ENCODE data around the gene GPR173.

Gene GPR173

DNA sequence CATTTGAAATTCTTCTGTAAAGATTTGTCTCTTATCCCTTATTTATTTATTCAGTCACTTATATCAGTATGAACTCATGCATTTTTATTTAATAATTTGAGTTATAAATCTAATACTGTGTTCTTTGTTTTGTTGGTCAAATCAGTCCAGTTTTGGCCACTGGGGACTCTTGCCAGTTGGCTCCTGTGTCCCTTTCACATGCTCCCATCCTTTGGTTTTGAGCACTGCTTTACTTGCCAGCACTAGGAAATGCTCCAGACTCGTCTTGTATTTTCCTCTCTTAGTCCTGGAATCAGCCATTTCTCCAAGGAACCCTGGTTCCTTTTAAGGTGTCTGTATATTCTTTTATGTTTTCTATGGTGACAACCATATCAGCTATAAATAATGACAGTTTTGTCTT lies 73.4 kb downstream of the GPR173 start:
- H3K36me3 ChIP-seq (ENCODE audit: low read length), result no peaks in the 10 kb centered on the region; the same call in 1 of the 2 replicates
- H3K4me2 ChIP-seq (ENCODE audit: low read depth, low read length, poor library complexity, severe bottlenecking), result no peak overlapping the region
- H3F3A ChIP-seq (ENCODE audit: insufficient read depth), result no peaks in the 10 kb centered on the region
- no peak overlapping the region for H2AFZ ChIP-seq (ENCODE audit: low read depth, low read length, severe bottlenecking)
- TF ChIP-seq, protein P1, sequence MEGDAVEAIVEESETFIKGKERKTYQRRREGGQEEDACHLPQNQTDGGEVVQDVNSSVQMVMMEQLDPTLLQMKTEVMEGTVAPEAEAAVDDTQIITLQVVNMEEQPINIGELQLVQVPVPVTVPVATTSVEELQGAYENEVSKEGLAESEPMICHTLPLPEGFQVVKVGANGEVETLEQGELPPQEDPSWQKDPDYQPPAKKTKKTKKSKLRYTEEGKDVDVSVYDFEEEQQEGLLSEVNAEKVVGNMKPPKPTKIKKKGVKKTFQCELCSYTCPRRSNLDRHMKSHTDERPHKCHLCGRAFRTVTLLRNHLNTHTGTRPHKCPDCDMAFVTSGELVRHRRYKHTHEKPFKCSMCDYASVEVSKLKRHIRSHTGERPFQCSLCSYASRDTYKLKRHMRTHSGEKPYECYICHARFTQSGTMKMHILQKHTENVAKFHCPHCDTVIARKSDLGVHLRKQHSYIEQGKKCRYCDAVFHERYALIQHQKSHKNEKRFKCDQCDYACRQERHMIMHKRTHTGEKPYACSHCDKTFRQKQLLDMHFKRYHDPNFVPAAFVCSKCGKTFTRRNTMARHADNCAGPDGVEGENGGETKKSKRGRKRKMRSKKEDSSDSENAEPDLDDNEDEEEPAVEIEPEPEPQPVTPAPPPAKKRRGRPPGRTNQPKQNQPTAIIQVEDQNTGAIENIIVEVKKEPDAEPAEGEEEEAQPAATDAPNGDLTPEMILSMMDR (IDR thresholded peaks at IDR 0.05; ENCODE audit: insufficient read depth, low read length, poor library complexity, severe bottlenecking), result no peak
- TF ChIP-seq EZH2phosphoT487 (conservative IDR thresholded peaks at IDR 0.05; ENCODE audit: low read length), result no peak
- H3K9me2 ChIP-seq (replicated peaks; ENCODE audit: insufficient read depth, low read length), result no peaks in the 10 kb centered on the region
- no peak overlapping the region for H3K27ac ChIP-seq (ENCODE audit: low read depth, low read length)
- 0 out of 2 replicates have a peak, but pooled peaks cover 2% of the 10 kb centered on the region for H3K79me2 ChIP-seq (ENCODE audit: insufficient read depth, low read length)
- no peak overlapping the region for H3K9ac ChIP-seq (ENCODE audit: low read length)
- no peak overlapping the region for H3K4me3 ChIP-seq (ENCODE audit: insufficient read depth, low read length, poor library complexity, severe bottlenecking)
- H4K20me1 ChIP-seq (ENCODE audit: low read depth, low read length), result no peaks in the 10 kb centered on the region
- no peaks in the 10 kb centered on the region for H3K27me3 ChIP-seq (ENCODE audit: low read length)
- no peaks in the 10 kb centered on the region for H3K9me3 ChIP-seq (ENCODE audit: insufficient read depth, low read length)

DNA sequence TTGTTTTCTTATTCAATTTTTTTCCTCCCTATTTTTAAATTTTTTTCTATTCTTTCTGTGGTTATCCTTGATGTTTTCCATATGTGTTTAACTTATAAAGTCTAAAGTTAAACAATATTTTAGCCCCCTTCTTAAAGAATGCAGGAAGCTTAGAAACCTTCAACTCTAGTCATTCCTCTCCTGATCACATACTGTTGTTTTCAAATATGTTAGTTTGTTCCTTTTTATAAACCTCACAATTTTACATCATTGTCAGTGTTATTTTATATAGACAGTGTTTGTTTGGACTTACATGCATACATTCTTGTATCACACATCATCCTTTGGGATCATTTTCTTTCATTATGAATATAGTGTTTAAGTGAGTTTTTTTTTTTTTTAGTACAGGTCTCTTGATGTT lies 76.9 kb downstream of the GPR173 start:
- H3K9ac ChIP-seq (ENCODE audit: low read length), result no peak overlapping the region
- no peaks in the 10 kb centered on the region; the same call in 1 of the 2 replicates for H3K36me3 ChIP-seq (ENCODE audit: low read length)
- H3K4me3 ChIP-seq (ENCODE audit: insufficient read depth, low read length, poor library complexity, severe bottlenecking), result no peak overlapping the region
- TF ChIP-seq, protein P1 (IDR thresholded peaks at IDR 0.05; ENCODE audit: insufficient read depth, low read length, poor library complexity, severe bottlenecking), result no peak
- no peak for TF ChIP-seq EZH2phosphoT487 (conservative IDR thresholded peaks at IDR 0.05; ENCODE audit: low read length)
- no peak overlapping the region for H3K4me2 ChIP-seq (ENCODE audit: low read depth, low read length, poor library complexity, severe bottlenecking)
- H2AFZ ChIP-seq (ENCODE audit: low read depth, low read length, severe bottlenecking), result no peak overlapping the region
- H3K9me2 ChIP-seq (replicated peaks; ENCODE audit: insufficient read depth, low read length), result no peaks in the 10 kb centered on the region
- H3K27me3 ChIP-seq (ENCODE audit: low read length), result no peaks in the 10 kb centered on the region
- no peak overlapping the region for H3K27ac ChIP-seq (ENCODE audit: low read depth, low read length)
- H3K9me3 ChIP-seq (ENCODE audit: insufficient read depth, low read length), result no peaks in the 10 kb centered on the region
- 0 out of 2 replicates have a peak, but pooled peaks cover 8% of the 10 kb centered on the region for H3K79me2 ChIP-seq (ENCODE audit: insufficient read depth, low read length)
- H4K20me1 ChIP-seq (ENCODE audit: low read depth, low read length), result no peaks in the 10 kb centered on the region
- H3F3A ChIP-seq (ENCODE audit: insufficient read depth), result no peaks in the 10 kb centered on the region

DNA sequence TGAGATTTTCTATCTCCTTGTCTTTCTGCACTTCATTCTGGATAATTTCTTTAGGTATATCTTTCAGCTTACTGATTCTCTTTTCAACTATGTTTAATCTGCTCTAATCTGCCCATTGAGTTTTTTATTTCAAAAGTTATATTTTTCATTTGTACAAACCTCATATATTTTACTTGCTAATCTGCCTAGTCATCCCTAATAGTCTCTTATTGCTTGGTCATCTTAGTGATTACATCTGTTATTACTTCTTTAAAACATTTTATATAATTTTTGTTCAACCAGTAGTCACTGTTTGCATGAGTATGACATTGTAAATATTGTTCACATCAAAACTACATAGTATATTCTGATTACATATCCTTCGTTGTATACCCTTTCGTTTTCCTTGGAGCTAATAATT lies 77.8 kb downstream of the GPR173 start:
- no peak for TF ChIP-seq EZH2phosphoT487 (conservative IDR thresholded peaks at IDR 0.05; ENCODE audit: low read length)
- TF ChIP-seq, protein P1 (IDR thresholded peaks at IDR 0.05; ENCODE audit: insufficient read depth, low read length, poor library complexity, severe bottlenecking), result no peak
- Histone ChIP-seq H3K9ac (ENCODE audit: low read length) (no peak overlapping the region), H4K20me1 (ENCODE audit: low read depth, low read length) (no peaks in the 10 kb centered on the region), H3F3A (ENCODE audit: insufficient read depth) (no peaks in the 10 kb centered on the region), H3K4me2 (ENCODE audit: low read depth, low read length, poor library complexity, severe bottlenecking) (no peak overlapping the region), H2AFZ (ENCODE audit: low read depth, low read length, severe bottlenecking) (no peak overlapping the region), H3K27me3 (ENCODE audit: low read length) (no peaks in the 10 kb centered on the region), H3K9me3 (ENCODE audit: insufficient read depth, low read length) (no peaks in the 10 kb centered on the region), H3K79me2 (ENCODE audit: insufficient read depth, low read length) (0 out of 2 replicates have a peak, but pooled peaks cover 8% of the 10 kb centered on the region), H3K4me3 (ENCODE audit: insufficient read depth, low read length, poor library complexity, severe bottlenecking) (no peak overlapping the region), H3K9me2 (replicated peaks; ENCODE audit: insufficient read depth, low read length) (no peaks in the 10 kb centered on the region), H3K27ac (ENCODE audit: low read depth, low read length) (no peak overlapping the region), H3K36me3 (ENCODE audit: low read length) (no peaks in the 10 kb centered on the region; the same call in 1 of the 2 replicates)

All from SU-DHL-6 (cell line).